ENCODE results near the gene AKR7A2. TPM values are rescaled to one million over a fixed set of nuclear protein-coding genes. Genes with fewer than 3 reads are reported as not detected.

The AKR7A2 gene
- total and polyA plus RNA-seq, 3 donors from 2014 or later: 73.0 to 141 (median 83.3) TPM

DNA sequence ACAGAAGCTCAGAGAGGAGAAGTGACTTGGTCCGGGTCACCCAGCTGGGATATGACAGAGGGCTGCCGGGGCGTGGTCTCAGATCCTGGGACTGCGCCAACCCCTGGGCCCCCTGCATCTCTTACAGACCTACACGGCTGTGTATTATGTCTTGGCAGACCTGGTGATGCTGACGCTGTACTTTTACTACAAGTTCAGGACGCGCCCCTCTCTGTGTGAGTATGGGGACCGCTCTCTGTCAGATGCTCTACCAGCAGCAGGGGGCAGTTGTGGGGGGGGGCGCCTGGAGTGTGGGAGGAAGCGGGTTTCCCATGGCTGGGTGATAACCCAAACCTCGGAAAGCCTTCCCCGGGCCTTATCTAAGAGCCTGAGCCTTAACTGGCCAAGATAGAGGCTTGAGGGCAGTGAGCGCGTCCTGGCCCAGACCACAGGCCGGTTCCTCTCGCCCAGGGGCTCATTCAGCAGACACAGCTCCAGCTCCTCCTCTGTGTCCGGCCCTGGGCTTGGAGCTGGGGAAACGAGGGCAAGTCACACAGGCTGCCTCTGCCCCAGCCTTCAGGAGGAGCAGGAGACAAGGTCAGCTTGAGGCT, 13.5 kb upstream of the AKR7A2 start:
- Histone ChIP-seq H3K4me1 (peaks cover 3% of the 10 kb centered on the region), H3K4me3 (no peak overlapping the region), H3K36me3 (ENCODE audit: low read depth, missing control alignments) (no peaks in the 10 kb centered on the region), H3K27ac (no peak overlapping the region), H3K27me3 (no peaks in the 10 kb centered on the region), H3K9me3 (no peaks in the 10 kb centered on the region)
- intact Hi-C loops (cut with DNase I; ENCODE audit: low total_unique reads): no loop called here
- 58 to 87% methylated on average over 12 to 19 of the region's 19 CpGs for WGBS, 2 donors
- no peak for TF ChIP-seq CTCF (IDR thresholded peaks at IDR 0.05)
- DNase-seq: no peak

GRCh38 chr1:19324665-19324990, 12.7 kb upstream of the AKR7A2 start:
- 96 to 97% methylated on average over 9 of the region's 9 CpGs for WGBS, 2 donors
- intact Hi-C loops (cut with DNase I; ENCODE audit: low total_unique reads): no loop called here
- peaks cover 3% of the 10 kb centered on the region for H3K4me1 ChIP-seq
- no peak overlapping the region for H3K27ac ChIP-seq
- TF ChIP-seq POLR2A (IDR thresholded peaks at IDR 0.05) (no peak), CTCF (IDR thresholded peaks at IDR 0.05) (no peak)
- H3K4me3 ChIP-seq: no peak overlapping the region
- no peaks in the 10 kb centered on the region for H3K27me3 ChIP-seq
- no peaks in the 10 kb centered on the region for H3K9me3 ChIP-seq
- no peaks in the 10 kb centered on the region for H3K36me3 ChIP-seq (ENCODE audit: low read depth, missing control alignments)
- no peak for DNase-seq

GRCh38 chr1:19323987-19324664, 12.2 kb upstream of the AKR7A2 start:
- no peaks in the 10 kb centered on the region for H3K27me3 ChIP-seq
- H3K36me3 ChIP-seq (ENCODE audit: low read depth, missing control alignments): no peaks in the 10 kb centered on the region
- TF ChIP-seq CTCF (IDR thresholded peaks at IDR 0.05): no peak
- no peak for TF ChIP-seq POLR2A (IDR thresholded peaks at IDR 0.05)
- no peaks in the 10 kb centered on the region for H3K9me3 ChIP-seq
- H3K27ac ChIP-seq: no peak overlapping the region
- no peak overlapping the region for H3K4me3 ChIP-seq
- DNase-seq: no peak
- intact Hi-C loops (cut with DNase I; ENCODE audit: low total_unique reads): no loop called here
- WGBS, 2 donors: 87 to 89% methylated on average over 21 to 23 of the region's 23 CpGs
- peaks cover 3% of the 10 kb centered on the region for H3K4me1 ChIP-seq

- Histone ChIP-seq H3K9me3 (no peaks in the 10 kb centered on the region), H3K4me1 (peaks cover 4% of the 10 kb centered on the region), H3K4me3 (no peak overlapping the region), H3K27ac (no peak overlapping the region), H3K36me3 (ENCODE audit: low read depth, missing control alignments) (no peaks in the 10 kb centered on the region), H3K27me3 (no peaks in the 10 kb centered on the region)
- DNase-seq: no peak
- no peak for TF ChIP-seq CTCF (IDR thresholded peaks at IDR 0.05)
- TF ChIP-seq POLR2A (IDR thresholded peaks at IDR 0.05): no peak
- intact Hi-C loops (cut with DNase I; ENCODE audit: low total_unique reads): no loop called here
- WGBS, 2 donors: 70 to 78% methylated on average over 10 of the region's 10 CpGs
These were observed 10.5 kb upstream of the AKR7A2 start for GRCh38 chr1:19322481-19322880.

DNA sequence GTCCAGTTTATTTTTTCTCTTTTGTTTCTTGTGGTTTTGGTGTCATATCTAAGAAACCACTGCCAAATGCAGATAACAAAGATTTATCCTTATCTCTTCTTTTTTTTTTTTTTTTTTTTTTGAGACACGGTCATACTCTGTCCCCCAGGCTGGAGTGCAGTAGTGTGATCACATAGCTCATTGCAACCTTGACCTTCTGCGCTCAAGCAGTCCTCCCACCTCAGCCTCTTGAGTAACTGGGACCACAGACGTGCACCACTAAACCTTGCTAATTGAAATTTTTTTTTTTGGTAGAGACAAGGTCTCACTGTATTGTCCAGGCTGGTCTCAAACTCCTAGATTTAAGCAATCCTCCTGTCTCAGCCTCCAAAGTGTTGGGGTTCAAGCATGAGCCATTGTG, 9.1 kb upstream of the AKR7A2 start:
- H3K9me3 ChIP-seq: no peaks in the 10 kb centered on the region
- TF ChIP-seq CTCF (IDR thresholded peaks at IDR 0.05) (no peak), POLR2A (IDR thresholded peaks at IDR 0.05) (no peak)
- no peak overlapping the region for H3K4me3 ChIP-seq
- H3K36me3 ChIP-seq (ENCODE audit: low read depth, missing control alignments): no peaks in the 10 kb centered on the region
- H3K4me1 ChIP-seq: peaks cover 10% of the 10 kb centered on the region
- no peaks in the 10 kb centered on the region for H3K27me3 ChIP-seq
- intact Hi-C loops (cut with DNase I; ENCODE audit: low total_unique reads): no loop called here
- WGBS, 2 donors: 53 to 57% methylated on average over 3 of the region's 3 CpGs
- DNase-seq: peak; percentile 54
- no peak overlapping the region for H3K27ac ChIP-seq

Measured in testis (tissue), 3 donors.